SKM-1 treated with dmso at 0.1 percent for 144 hours (cell line): ENCODE measurements around the gene JAM3.

Experiments used
- DNase-seq: peaks from one replicate; lab custom pipeline; 2025; ENCODE audit not compliant: unreplicated experiment; lab: John Stamatoyannopoulos, UW

JAM3 gene

GRCh38 chr11:134068829-134069425 lies at the start of gene JAM3:
Gene JAM3, plus strand, starts transcription at chr11:134069072. Its CDS starts 12 bp downstream, at chr11:134069084.
- peak; percentile 61 for DNase-seq

- DNase-seq: no peak
These were observed 49.4 kb upstream of the JAM3 start for GRCh38 chr11:134019500-134019899.

- no peak for DNase-seq
These were observed 48.3 kb upstream of the JAM3 start for GRCh38 chr11:134020598-134020997.

GRCh38 chr11:134021326-134021725 lies 47.5 kb upstream of the JAM3 start:
- DNase-seq: no peak

- DNase-seq: no peak
These were observed 46.1 kb upstream of the JAM3 start for GRCh38 chr11:134022748-134023147.

- DNase-seq: no peak
These were observed 44.3 kb upstream of the JAM3 start for GRCh38 chr11:134024420-134025081.

GRCh38 chr11:134025082-134025429 lies 43.8 kb upstream of the JAM3 start:
- DNase-seq: no peak

- no peak for DNase-seq
These were observed 42.1 kb upstream of the JAM3 start for GRCh38 chr11:134026655-134027343.

GRCh38 chr11:134027671-134028070 lies 41.2 kb upstream of the JAM3 start:
- DNase-seq: no peak

- DNase-seq: no peak
These were observed 40.4 kb upstream of the JAM3 start for GRCh38 chr11:134028368-134028920.

GRCh38 chr11:134030853-134031252 lies 38.0 kb upstream of the JAM3 start:
- no peak for DNase-seq

GRCh38 chr11:134032043-134032442 lies 36.8 kb upstream of the JAM3 start:
- no peak for DNase-seq

- no peak for DNase-seq
These were observed 36.3 kb upstream of the JAM3 start for GRCh38 chr11:134032501-134033091.

GRCh38 chr11:134033276-134033675 lies 35.6 kb upstream of the JAM3 start:
- no peak for DNase-seq

- no peak for DNase-seq
These were observed 35.0 kb upstream of the JAM3 start for GRCh38 chr11:134033696-134034491.

GRCh38 chr11:134034496-134035381 lies 34.1 kb upstream of the JAM3 start:
- DNase-seq: no peak

GRCh38 chr11:134036492-134037045 lies 32.3 kb upstream of the JAM3 start:
- DNase-seq: no peak

- no peak for DNase-seq
These were observed 31.6 kb upstream of the JAM3 start for GRCh38 chr11:134037046-134037908.
